Inflammatory macrophage (primary cell): Measurements from ENCODE around the gene CDKN1C.
"Not testable (repeated sequence)": the region's sequence is repeated elsewhere in the genome, so short reads cannot be mapped to it uniquely, and the experiment has no call there.

Experiments used
- DNase-seq, 2 donors: peaks; one replicate each; pipeline ENCODE4 v3.0.0-alpha.2; 2020 to 2022

The CDKN1C gene

GRCh38 chr11:2922655-2923054 lies 37.1 kb upstream of the CDKN1C start:
- no peak for DNase-seq

- DNase-seq, result no peak
Measured at GRCh38 chr11:2921742-2922493, 36.3 kb upstream of the CDKN1C start.

GRCh38 chr11:2921261-2921660 lies 35.7 kb upstream of the CDKN1C start:
- DNase-seq, result no peak

GRCh38 chr11:2920343-2920742 lies 34.8 kb upstream of the CDKN1C start:
- no peak for DNase-seq

GRCh38 chr11:2919837-2920236 lies 34.3 kb upstream of the CDKN1C start:
- no peak for DNase-seq

GRCh38 chr11:2919188-2919587 lies 33.6 kb upstream of the CDKN1C start:
- no peak for DNase-seq

- no peak for DNase-seq
Measured at GRCh38 chr11:2917842-2918490, 32.4 kb upstream of the CDKN1C start.

GRCh38 chr11:2916892-2917645 lies 31.5 kb upstream of the CDKN1C start:
- DNase-seq, result no peak

GRCh38 chr11:2916114-2916891 lies 30.7 kb upstream of the CDKN1C start:
- DNase-seq, result no peak

- no peak for DNase-seq
Measured at GRCh38 chr11:2915473-2915872, 29.9 kb upstream of the CDKN1C start.

- no peak for DNase-seq
Measured at GRCh38 chr11:2914455-2915195, 29.1 kb upstream of the CDKN1C start.

- no peak for DNase-seq
Measured at GRCh38 chr11:2913776-2914175, 28.2 kb upstream of the CDKN1C start.

- no peak for DNase-seq
Measured at GRCh38 chr11:2913019-2913431, 27.4 kb upstream of the CDKN1C start.

GRCh38 chr11:2912498-2912897 lies 26.9 kb upstream of the CDKN1C start:
- no peak for DNase-seq

- DNase-seq, result no peak
Measured at GRCh38 chr11:2911785-2912391, 26.3 kb upstream of the CDKN1C start.

- no peak for DNase-seq
Measured at GRCh38 chr11:2911088-2911784, 25.7 kb upstream of the CDKN1C start.

- DNase-seq, result no peak
Measured at GRCh38 chr11:2910401-2910955, 24.9 kb upstream of the CDKN1C start.

- DNase-seq, result no peak
Measured at GRCh38 chr11:2909133-2909902, 23.7 kb upstream of the CDKN1C start.

GRCh38 chr11:2908130-2908529 lies 22.6 kb upstream of the CDKN1C start:
- no peak for DNase-seq

GRCh38 chr11:2905299-2905698 lies 19.7 kb upstream of the CDKN1C start:
- DNase-seq, result not testable (repeated sequence)
